ENCODE measurements around the gene TAT. TPM values are rescaled to one million over a fixed set of nuclear protein-coding genes. Genes with fewer than 3 reads are reported as not detected.

Gene TAT
- polyA plus RNA-seq, 6 donors from 2014 or later = 0.07 to 0.74 (median 0.12) TPM; not detected in 2

- Mint-ChIP-seq H3K4me1 (peaks cover 7 to 21% (median 12%) of the 10 kb centered on the region in 3 donors), H3K4me3 (no peak overlapping the region), H3K27me3 (peaks cover 0 to 3% (median 0%) of the 10 kb centered on the region in 3 donors), H3K27ac (peak overlapping the region in 1 of 6 donors; percentile 36), H3K36me3 (peaks cover 5 to 9% of the 10 kb centered on the region in 2 donors), H3K9me3 (peaks cover 0 to 18% (median 4%) of the 10 kb centered on the region in 7 donors)
- ATAC-seq (ENCODE audit: low read depth in 2 of 2) (no peak), DNase-seq (no peak)
Observed at GRCh38 chr16:71555230-71555891, 21.5 kb downstream of the TAT start.

- no peak for DNase-seq
- Mint-ChIP-seq H3K27ac (peak overlapping the region in 1 of 6 donors; percentile 41), H3K9me3 (peaks cover 0 to 3% (median 0%) of the 10 kb centered on the region in 7 donors), H3K36me3 (peaks cover 0 to 5% of the 10 kb centered on the region in 2 donors), H3K4me1 (peaks cover 7 to 15% (median 12%) of the 10 kb centered on the region in 3 donors), H3K27me3 (peaks cover 8 to 13% (median 10%) of the 10 kb centered on the region in 3 donors), H3K4me3 (no peak overlapping the region)
- ATAC-seq (ENCODE audit: low read depth in 2 of 2) = no peak
Observed at GRCh38 chr16:71552698-71553503, 24.0 kb downstream of the TAT start.

- Mint-ChIP-seq H3K4me1 (peaks cover 3 to 5% (median 4%) of the 10 kb centered on the region in 3 donors), H3K9me3 (no peaks in the 10 kb centered on the region), H3K36me3 (no peaks in the 10 kb centered on the region), H3K4me3 (no peak overlapping the region), H3K27me3 (peaks cover 10 to 20% (median 14%) of the 10 kb centered on the region in 3 donors), H3K27ac (no peak overlapping the region)
- ATAC-seq (ENCODE audit: low read depth in 2 of 2) = no peak
- DNase-seq = no peak
Observed at GRCh38 chr16:71547168-71547567, 29.7 kb downstream of the TAT start.

- Mint-ChIP-seq H3K4me3 (no peak overlapping the region), H3K4me1 (peaks cover 14 to 19% (median 16%) of the 10 kb centered on the region in 3 donors), H3K27ac (peak overlapping the region in 2 of 6 donors; percentile 54 to 92), H3K9me3 (no peaks in the 10 kb centered on the region), H3K36me3 (no peaks in the 10 kb centered on the region), H3K27me3 (peaks cover 0 to 22% (median 9%) of the 10 kb centered on the region in 3 donors)
- ATAC-seq (ENCODE audit: low read depth in 2 of 2) (peak; percentile 78 to 81), DNase-seq (peak; percentile 38)
Observed at GRCh38 chr16:71542377-71542776, 34.5 kb downstream of the TAT start.

GRCh38 chr16:71537643-71538042, 39.2 kb downstream of the TAT start:
- ATAC-seq (ENCODE audit: low read depth in 2 of 2) (peak; percentile 76 to 82), DNase-seq (peak; percentile 24)
- Mint-ChIP-seq H3K36me3 (no peaks in the 10 kb centered on the region), H3K4me3 (peak overlapping the region in 1 of 8 donors; percentile 61), H3K27me3 (peaks cover 8 to 30% (median 9%) of the 10 kb centered on the region in 3 donors), H3K9me3 (no peaks in the 10 kb centered on the region), H3K27ac (no peak overlapping the region), H3K4me1 (peaks cover 14 to 19% (median 16%) of the 10 kb centered on the region in 3 donors)

- no peak overlapping the region for H3K27ac Mint-ChIP-seq
- peaks cover 9 to 12% (median 10%) of the 10 kb centered on the region in 3 donors for H3K4me1 Mint-ChIP-seq
- peaks cover under 1 to 25% (median 11%) of the 10 kb centered on the region in 3 donors for H3K27me3 Mint-ChIP-seq
- no peaks in the 10 kb centered on the region for H3K9me3 Mint-ChIP-seq
- DNase-seq (no peak), ATAC-seq (ENCODE audit: low read depth in 2 of 2) (no peak)
- H3K4me3 Mint-ChIP-seq = no peak overlapping the region
- no peaks in the 10 kb centered on the region for H3K36me3 Mint-ChIP-seq
Observed at GRCh38 chr16:71536752-71537499, 40.0 kb downstream of the TAT start.

- DNase-seq = no peak
- Mint-ChIP-seq H3K27me3 (peaks cover 0 to 33% (median 19%) of the 10 kb centered on the region in 3 donors), H3K36me3 (no peaks in the 10 kb centered on the region), H3K9me3 (no peaks in the 10 kb centered on the region), H3K27ac (no peak overlapping the region), H3K4me1 (no peaks in the 10 kb centered on the region), H3K4me3 (no peak overlapping the region)
- no peak for ATAC-seq (ENCODE audit: low read depth in 2 of 2)
Observed at GRCh38 chr16:71532366-71532765, 44.5 kb downstream of the TAT start.

- no peak overlapping the region for H3K27ac Mint-ChIP-seq
- peak overlapping the region in 1 of 8 donors; percentile 30 for H3K4me3 Mint-ChIP-seq
- ATAC-seq (ENCODE audit: low read depth in 2 of 2) (no peak), DNase-seq (no peak)
- H3K36me3 Mint-ChIP-seq = no peaks in the 10 kb centered on the region
- H3K4me1 Mint-ChIP-seq = peaks cover 5 to 6% (median 5%) of the 10 kb centered on the region in 3 donors
- H3K9me3 Mint-ChIP-seq = no peaks in the 10 kb centered on the region
- peaks cover 11 to 43% (median 19%) of the 10 kb centered on the region in 3 donors for H3K27me3 Mint-ChIP-seq
Observed at GRCh38 chr16:71528863-71529262, 48.0 kb downstream of the TAT start.

GRCh38 chr16:71528257-71528656, 48.6 kb downstream of the TAT start:
- Mint-ChIP-seq H3K9me3 (no peaks in the 10 kb centered on the region), H3K27me3 (peaks cover 12 to 49% (median 19%) of the 10 kb centered on the region in 3 donors), H3K36me3 (no peaks in the 10 kb centered on the region), H3K4me3 (peak overlapping the region in 1 of 8 donors; percentile 58), H3K4me1 (peaks cover 5 to 6% (median 5%) of the 10 kb centered on the region in 3 donors), H3K27ac (no peak overlapping the region)
- ATAC-seq (ENCODE audit: low read depth in 2 of 2) = no peak
- no peak for DNase-seq

GRCh38 chr16:71526111-71526631, 50.7 kb downstream of the TAT start, which contains the start of gene CHST4:
Gene CHST4 (plus strand): TSS chr16:71526426. CDS start chr16:71536678, 10,252 bp downstream.
- peak in 1 of 2 donors; percentile 14 for ATAC-seq (ENCODE audit: low read depth in 2 of 2)
- no peak within 1 kb of the TSS for H3K4me3 Mint-ChIP-seq
- H3K27ac Mint-ChIP-seq = peak within 1 kb of the TSS in 1 of 6 donors; percentile 80
- H3K9me3 Mint-ChIP-seq = no peaks in the 10 kb centered on the region
- peaks cover 5 to 6% (median 5%) of the 10 kb centered on the region in 3 donors for H3K4me1 Mint-ChIP-seq
- peaks cover 27 to 69% (median 33%) of the 10 kb centered on the region in 3 donors for H3K27me3 Mint-ChIP-seq
- H3K36me3 Mint-ChIP-seq = no peaks in the 10 kb centered on the region
- no peak for DNase-seq

GRCh38 chr16:71524566-71525553, 52.0 kb downstream of the TAT start:
- no peaks in the 10 kb centered on the region for H3K36me3 Mint-ChIP-seq
- H3K9me3 Mint-ChIP-seq = no peaks in the 10 kb centered on the region
- no peak overlapping the region for H3K4me3 Mint-ChIP-seq
- H3K4me1 Mint-ChIP-seq = peaks cover 5 to 6% (median 5%) of the 10 kb centered on the region in 3 donors
- DNase-seq = no peak
- no peak for ATAC-seq (ENCODE audit: low read depth in 2 of 2)
- H3K27ac Mint-ChIP-seq = no peak overlapping the region
- H3K27me3 Mint-ChIP-seq = peaks cover 27 to 70% (median 39%) of the 10 kb centered on the region in 3 donors

- Mint-ChIP-seq H3K4me1 (peaks cover 0 to 5% (median 0%) of the 10 kb centered on the region in 3 donors), H3K9me3 (no peaks in the 10 kb centered on the region), H3K4me3 (no peak overlapping the region), H3K36me3 (no peaks in the 10 kb centered on the region), H3K27me3 (peaks cover 20 to 56% (median 42%) of the 10 kb centered on the region in 3 donors), H3K27ac (peak overlapping the region in 1 of 6 donors; percentile 56)
- ATAC-seq (ENCODE audit: low read depth in 2 of 2) = no peak
- DNase-seq = no peak
Observed at GRCh38 chr16:71520550-71520949, 56.3 kb downstream of the TAT start.

Data from naive B cell (primary cell).